ENCODE results near the gene RBP3.
"Not testable (repeated sequence)": the region's sequence is repeated elsewhere in the genome, so short reads cannot be mapped to it uniquely, and the experiment has no call there.

RBP3 gene

DNA sequence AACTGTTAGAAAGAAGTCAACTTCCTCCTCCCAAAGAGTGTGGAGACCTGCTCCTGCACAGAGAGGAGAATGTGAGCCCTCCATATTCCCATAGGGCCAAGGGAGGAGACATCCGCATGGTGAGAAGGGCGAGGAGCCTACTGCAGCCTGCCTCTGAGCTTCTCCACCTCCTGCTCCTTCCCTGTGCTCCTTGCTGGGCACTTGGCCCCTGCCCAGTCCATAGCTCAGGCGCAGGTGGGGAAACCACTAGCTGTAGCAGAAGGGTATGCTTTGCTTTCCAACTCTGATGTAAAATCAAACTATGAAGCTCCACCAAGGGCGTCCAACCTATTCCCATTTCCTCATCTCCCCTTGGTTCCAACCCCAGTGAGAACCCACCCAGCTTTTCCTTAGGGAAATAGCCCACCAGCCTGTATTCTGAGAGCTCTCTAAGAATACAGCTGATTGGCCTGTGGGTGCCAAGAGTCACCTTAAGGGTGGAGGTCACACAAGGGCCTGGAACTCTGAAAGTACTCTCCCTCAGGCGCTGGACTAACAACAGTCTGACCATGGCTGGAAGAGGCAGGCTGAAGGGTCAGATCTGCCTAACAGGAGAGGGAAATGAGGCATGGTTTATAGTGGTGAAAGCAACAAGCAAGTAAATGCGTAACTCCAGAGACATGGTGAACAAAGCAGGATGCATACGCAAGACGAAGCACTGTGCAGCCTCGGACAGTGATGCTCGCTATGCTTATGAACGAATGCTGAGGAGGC, 22.0 kb downstream of the RBP3 start:
- in situ Hi-C loops (cut with MboI; ENCODE audit: low sequenced_read_pairs), result no loop called here

DNA sequence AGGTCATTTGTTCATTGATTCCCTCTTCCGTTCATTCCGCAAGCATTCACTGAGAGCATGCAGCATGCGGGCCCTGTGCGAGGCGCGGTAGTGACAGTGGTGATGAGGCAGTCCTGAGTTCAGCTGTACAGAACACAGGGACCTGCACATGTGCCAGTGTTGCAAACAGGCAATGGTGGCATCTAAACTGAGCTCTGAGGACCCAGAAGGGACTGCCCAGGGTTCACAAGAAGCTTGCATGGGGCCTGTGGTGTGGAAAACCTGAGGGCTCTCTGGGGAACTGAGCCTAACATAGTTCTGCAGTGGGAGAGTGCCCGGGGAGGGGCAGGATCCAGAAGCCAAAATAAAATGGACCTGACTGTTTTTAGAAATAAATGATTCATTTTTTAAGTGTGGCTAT, 22.7 kb downstream of the RBP3 start:
- in situ Hi-C loops (cut with MboI; ENCODE audit: low sequenced_read_pairs), result no loop called here

GRCh38 chr10:47371629-47372485, 23.7 kb downstream of the RBP3 start:
- in situ Hi-C loops (cut with MboI; ENCODE audit: low sequenced_read_pairs), result no loop called here

DNA sequence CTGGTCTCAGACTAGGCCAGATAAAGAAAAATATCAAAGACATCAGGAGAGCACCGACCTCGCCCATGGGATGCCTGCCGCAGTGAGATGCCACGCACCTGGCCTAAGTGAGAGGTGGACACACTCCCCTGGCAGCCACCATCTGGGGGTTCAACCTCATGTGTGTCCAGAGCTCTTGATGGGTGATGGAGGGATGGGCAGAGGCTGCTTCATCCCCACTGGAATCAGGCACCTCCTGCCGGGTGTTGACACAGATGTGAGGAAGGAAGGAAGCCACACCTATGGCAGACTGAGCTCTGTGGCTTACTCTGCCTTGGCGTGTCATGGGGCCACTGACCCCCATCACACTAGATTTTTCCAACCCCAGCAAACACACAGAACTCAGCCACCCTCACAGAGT, 24.6 kb downstream of the RBP3 start:
- in situ Hi-C loops (cut with MboI; ENCODE audit: low sequenced_read_pairs), result no loop called here

DNA sequence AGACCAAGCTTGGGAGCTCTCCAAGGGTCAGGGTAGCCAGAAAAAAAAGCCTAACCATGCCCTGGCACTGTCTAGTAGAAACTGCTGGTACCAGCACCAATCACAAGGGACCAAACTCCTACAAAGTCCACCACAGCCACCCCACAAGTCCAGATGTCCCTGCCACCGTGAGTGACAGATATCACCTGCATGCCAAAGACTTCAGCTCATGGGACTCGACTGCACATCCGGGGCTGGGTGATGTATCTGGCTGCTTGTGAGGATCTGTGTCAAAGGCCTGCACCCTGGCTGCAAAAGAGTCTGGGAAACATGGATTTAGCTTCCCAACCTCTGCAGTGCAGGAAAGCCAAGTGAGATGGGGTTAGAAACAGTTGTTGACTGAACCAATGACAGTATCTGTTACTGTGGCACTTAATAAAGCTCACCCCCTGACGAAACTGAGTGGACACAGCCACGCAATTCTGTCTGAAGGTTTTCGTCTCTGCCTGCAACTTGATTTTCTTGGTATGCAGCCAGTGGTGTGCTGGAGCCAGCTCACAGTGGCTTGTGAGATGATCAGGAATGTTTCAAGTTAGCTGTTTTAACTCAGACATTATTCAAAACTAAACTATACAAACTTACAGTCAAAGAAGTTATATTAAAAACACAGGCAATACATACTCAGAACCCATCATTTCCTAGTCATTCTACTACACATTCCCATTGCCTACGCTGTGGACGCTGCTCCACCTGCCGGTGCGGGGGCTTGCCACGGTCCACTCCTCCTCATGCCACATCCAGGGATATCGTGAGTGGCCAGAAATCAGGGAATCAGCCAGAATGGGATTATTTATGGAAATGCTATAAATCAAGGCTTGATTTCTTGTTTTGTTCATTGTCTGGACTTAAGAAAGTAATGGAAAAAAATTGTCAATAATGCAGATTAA, 26.7 kb downstream of the RBP3 start:
- in situ Hi-C loops (cut with MboI; ENCODE audit: low sequenced_read_pairs), result no loop called here

- in situ Hi-C loops (cut with MboI; ENCODE audit: low sequenced_read_pairs), result no loop called here
Measured at GRCh38 chr10:47376522-47377220, 28.5 kb downstream of the RBP3 start.

DNA sequence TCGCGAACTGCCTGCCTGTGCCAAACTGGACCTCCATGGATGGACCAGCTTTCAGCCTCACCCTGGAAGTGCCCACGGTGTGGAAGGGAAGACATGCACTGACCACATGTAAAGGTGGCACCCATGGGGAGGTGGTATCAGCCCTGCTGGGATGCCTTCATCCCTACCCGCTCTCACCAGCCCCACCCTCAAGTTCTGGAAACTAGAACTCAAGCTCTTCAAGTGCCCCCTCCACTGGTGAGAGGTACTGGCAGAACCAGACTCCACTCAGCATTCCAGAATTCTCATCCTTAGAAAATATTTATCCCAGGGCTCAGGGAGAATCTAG, 30.0 kb downstream of the RBP3 start:
- in situ Hi-C loops (cut with MboI; ENCODE audit: low sequenced_read_pairs), result no loop called here

DNA sequence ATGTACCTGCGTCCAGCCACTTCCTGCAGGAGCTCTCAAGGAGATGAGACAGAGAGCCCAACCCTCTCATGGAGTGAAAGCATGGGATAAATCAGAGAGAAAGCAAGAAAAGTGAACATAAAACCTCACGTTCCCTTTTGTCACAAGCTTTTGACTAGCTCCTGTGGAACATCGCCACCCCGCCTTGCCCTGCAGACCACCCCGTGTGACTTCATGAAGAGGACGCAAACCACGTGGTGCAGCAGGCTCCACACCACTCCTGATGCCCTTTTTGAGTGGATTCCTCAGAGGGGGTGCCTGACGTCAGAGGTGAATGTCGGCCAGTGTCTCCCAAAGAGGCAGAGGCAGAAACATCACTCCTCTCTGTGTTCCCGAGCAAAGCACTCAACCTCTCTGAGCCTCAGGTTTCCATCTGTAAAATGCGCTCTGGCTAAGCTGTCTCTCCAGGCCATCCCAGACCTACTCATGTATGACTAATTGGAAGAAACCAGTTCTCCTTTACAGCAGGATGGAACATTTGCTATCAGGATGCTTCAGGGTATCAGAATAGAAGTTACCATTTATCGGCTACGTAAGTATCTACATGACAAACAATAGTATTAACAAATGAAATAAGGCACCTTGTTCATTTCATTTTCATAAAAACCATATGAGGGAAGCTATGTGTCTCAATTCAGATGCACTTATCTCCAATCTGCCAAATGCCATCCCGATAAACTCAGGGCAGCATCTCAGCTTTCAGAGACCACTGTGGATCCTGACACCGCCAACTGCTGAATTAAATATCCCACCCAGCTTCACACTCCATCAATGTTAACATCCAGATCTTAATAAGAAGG, 30.7 kb downstream of the RBP3 start:
- in situ Hi-C loops (cut with MboI; ENCODE audit: low sequenced_read_pairs), result no loop called here

- in situ Hi-C loops (cut with MboI; ENCODE audit: low sequenced_read_pairs), result no loop called here
Measured at GRCh38 chr10:47379445-47379785, 31.3 kb downstream of the RBP3 start.

DNA sequence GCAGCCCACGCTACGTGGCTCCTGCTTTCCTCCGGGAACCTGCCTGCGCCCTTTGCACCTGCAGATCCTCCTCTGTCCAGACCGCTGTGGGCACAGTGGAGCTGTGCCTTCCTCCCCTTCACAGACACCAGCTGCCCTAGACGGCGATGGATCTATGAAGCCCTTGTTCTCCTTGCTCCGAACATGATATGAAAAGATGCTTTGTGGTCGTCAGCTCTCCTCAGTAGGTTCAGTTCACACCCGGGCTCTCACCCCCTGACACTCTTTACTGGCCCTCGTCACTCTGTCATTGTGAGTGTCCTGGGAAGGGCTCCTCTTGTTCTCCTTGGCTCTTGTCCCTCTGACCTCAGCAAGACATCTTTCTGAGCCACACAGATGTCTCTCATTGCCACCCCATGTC, 31.7 kb downstream of the RBP3 start:
- in situ Hi-C loops (cut with MboI; ENCODE audit: low sequenced_read_pairs), result loop anchor here (5.0 kb wide), 2 partner anchors 1098 to 1273 kb away; no protein-coding TSS in a partner anchor

DNA sequence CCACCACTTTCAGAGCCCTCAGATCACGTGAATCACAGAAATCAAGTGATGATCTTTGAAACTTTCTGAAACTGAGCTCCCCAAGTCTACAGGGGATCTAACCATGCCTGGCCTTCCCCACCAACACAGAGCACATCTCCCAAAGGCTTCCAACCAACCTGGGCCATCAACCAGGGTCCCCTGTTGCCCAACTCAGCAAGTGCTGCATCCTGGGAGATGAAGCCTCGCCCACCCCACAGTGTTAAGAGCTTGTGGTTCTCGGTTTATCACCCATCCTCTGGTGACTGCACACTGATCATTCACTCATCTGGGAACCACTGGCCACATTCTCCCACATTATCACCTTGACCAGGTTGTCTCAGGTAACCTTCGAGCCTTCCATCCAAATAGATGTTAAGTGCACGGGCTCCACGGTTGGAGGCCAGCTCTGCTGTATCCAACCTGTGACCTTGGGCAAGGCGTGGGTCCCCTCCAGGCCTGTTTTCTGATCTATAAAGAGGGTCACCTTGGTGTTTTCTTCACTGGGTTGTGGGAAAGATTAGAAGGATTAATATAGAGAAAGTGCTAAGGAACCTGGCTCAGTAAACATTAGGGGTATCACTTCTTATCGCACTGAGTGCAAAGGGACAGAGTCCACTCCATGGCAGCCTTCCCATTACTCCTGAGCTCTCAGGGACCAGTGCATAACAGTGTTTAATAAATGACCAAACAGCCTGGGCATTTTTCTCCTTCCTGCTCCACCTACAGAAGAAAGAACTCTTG, 32.4 kb downstream of the RBP3 start:
- in situ Hi-C loops (cut with MboI; ENCODE audit: low sequenced_read_pairs), result loop anchor here (5.0 kb wide), 2 partner anchors 1098 to 1273 kb away; no protein-coding TSS in a partner anchor

DNA sequence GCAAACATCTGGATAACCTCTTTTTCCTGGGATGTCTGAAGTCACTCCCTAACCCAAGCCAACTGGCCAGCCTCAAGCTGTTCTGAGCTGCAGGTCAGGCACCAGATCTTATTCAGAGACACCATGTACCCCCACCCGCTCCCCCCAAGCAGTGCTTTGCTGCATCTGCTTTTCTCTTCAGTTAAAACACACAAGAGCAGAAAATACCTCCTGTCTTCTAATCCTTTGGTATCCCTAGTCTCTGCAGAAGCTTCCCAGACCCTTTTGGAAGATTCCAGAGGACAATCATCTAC, 32.9 kb downstream of the RBP3 start:
- in situ Hi-C loops (cut with MboI; ENCODE audit: low sequenced_read_pairs), result loop anchor here (5.0 kb wide), 2 partner anchors 1099 to 1274 kb away; no protein-coding TSS in a partner anchor

GRCh38 chr10:47381427-47382379, 33.5 kb downstream of the RBP3 start:
- in situ Hi-C loops (cut with MboI; ENCODE audit: low sequenced_read_pairs), result loop anchor here (5.0 kb wide), 2 partner anchors 1099 to 1274 kb away; no protein-coding TSS in a partner anchor

DNA sequence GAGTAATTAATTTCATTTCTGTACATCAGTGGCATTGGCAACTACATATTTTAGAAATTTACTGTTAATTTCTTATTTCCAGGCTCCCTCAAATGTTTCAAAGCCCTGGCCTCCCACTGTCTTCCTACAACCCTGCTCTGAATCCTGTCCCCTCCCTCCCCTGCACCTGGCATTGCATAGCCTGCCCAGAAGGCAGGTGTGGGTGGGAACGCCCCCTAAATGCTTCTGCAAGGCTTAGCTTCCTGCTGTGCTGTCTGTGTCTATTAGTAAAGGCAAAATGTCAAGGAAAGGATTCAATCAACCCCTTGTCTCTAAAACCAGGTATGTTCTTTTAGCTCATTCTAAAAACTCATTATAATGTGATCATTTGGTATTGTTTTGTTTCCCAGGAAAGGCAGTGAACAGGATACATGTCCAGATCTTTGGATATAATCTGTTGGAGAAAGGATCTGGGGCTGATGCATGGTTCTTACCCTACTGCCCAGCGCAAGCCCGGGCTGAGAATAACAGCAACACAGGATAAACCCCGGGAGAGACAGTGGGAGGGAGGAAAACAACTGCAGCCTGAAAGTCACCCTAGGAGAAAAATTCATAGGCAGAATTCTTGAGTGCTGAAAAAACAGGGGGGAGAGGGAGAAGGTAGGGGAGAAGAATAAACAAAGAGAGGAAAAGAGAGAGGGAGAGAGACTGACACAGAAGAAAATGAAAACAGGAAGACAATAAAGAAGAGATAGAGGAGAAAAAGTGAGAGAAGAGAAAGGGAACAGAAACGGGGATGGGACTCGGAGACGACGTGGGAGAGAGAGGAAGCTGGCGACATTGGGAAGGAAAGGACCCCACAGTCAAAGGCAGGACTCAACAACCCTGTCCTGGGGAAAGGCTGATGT, 35.3 kb downstream of the RBP3 start:
- in situ Hi-C loops (cut with MboI; ENCODE audit: low sequenced_read_pairs), result loop anchor here (5.0 kb wide), 2 partner anchors 1101 to 1276 kb away; no protein-coding TSS in a partner anchor

- in situ Hi-C loops (cut with MboI; ENCODE audit: low sequenced_read_pairs), result loop anchor here (5.0 kb wide), 2 partner anchors 1102 to 1277 kb away; no protein-coding TSS in a partner anchor
Measured at GRCh38 chr10:47384148-47384921, 36.2 kb downstream of the RBP3 start, which contains the start of gene ZNF488. Gene ZNF488 (minus strand): TSS chr10:47384293. CDS start chr10:47368829, 15,464 bp downstream.

DNA sequence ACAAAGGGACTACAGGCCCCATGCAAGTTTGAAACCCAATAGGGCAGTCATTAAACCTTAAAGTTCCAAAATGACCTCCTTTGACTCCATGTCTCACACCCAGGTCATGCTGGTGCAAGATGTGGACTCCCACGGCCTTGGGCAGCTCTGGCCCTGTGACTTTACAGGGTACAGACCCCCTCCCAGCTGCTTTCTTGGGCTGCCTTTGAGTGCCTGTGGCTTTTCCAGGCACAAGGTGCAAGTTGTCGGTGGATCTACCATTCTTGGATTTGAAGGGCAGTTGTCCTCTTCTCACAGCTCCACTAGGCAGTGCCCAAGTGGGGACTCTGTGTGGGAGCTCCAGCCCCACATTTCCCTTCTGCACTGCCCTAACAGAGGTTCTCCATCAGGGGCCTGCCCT, 37.9 kb downstream of the RBP3 start:
- in situ Hi-C loops (cut with MboI; ENCODE audit: low sequenced_read_pairs), result not testable (repeated sequence)

All from HL-60/S4 treated with retinoic acid at 250 ng/mL for 4 days and 3 days (cell line).